ENCODE results near the gene KAZN.

DNA sequence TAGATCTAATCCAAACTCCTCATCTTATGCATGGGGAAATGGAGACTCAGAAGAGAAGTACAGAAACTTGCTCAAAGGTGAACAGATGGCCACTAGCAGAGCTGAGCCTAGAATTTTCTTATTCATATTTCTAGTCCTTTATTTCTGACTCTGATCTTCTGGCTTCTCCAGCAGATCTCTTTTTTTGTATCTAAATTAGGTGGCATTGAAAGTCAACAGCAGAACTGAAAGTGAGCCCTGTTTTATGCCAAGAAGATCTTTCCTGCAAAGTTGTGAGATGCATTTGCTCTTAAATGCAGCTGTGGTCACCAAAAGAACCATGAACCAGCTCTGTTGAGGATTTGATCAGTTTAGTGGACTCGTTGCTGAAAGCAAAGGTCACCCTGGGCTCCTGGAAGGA lies 75.5 kb downstream of the KAZN start:
- no peak for TF ChIP-seq ISL1 (CRISPR knock-in tag; IDR thresholded peaks at IDR 0.05)
- TF ChIP-seq POU6F1 (CRISPR knock-in tag; IDR thresholded peaks at IDR 0.05; ENCODE audit: borderline replicate concordance, low read depth), result no peak
- no peak for TF ChIP-seq ZNF70 (CRISPR knock-in tag; IDR thresholded peaks at IDR 0.05)
- no peak for TF ChIP-seq ZFP30 (CRISPR knock-in tag; IDR thresholded peaks at IDR 0.05)
